HG02642 (cell line): ENCODE data around the gene UBE2R2.

Experiments used
- ATAC-seq: cut with Tn5 transposase; IDR thresholded peaks from one replicate; pipeline ENCODE4 v1.9.1; 2021; ENCODE audit warnings: mild to moderate bottlenecking; ENCODE audit not compliant: unreplicated experiment, poor library complexity

The UBE2R2 gene

DNA sequence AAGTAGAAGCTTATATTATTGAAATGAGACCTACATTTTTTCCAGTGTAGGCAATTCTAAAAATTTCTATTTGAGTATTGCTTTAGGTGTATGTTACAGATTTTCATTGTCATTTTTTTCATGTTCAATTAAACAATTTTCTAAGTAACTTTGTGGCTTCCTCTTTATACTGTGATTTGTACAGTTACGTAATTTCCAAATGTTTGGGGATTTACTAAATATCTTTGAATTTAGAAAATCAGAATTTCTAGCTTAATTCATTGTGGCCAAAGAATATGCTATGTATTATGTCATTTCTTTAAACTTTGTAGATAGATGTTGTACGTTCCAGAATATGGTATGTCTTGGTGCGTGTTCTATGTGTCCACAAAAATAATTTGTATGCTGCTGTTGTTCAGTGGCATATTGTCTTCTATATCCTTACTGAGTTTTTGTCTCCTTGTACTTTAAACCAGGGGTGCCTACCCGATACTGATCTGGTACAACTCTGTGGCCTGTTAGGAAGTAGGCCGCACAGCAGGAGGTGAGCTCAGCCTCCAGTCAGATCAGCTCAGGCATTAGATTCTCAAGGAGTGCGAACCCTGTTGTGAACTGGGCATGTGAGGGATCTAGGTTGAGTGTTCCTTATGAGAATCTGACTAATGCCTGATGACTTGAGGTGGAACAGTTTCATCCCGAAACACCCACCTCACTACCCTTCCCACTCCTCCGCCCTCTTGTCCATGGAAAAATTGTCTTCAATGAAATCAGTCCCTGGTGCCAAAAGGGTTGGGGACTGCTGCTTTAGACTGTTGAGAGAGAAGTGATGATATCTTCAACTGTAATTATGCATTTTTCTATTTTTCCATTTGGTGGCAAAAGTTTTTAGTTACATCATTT lies 63.5 kb downstream of the UBE2R2 start:
- no peak for ATAC-seq

DNA sequence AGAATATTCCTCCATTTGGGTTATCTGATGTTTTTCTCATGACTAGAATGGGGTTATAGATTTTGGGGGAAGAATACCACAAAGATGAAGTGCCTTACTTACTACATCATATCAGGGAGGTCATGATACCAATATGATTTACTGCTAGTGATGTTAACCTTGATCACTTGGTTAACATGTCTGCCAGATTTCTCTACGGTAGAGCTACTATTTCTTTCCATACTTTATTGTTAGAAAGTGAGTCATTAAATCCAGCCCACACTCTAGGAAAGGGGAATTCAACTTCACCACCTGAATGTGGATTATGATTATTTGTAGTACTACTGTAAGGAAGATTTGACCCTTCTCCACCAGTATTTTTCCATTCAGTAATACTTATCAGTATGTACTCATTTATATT lies 64.7 kb downstream of the UBE2R2 start:
- no peak for ATAC-seq

DNA sequence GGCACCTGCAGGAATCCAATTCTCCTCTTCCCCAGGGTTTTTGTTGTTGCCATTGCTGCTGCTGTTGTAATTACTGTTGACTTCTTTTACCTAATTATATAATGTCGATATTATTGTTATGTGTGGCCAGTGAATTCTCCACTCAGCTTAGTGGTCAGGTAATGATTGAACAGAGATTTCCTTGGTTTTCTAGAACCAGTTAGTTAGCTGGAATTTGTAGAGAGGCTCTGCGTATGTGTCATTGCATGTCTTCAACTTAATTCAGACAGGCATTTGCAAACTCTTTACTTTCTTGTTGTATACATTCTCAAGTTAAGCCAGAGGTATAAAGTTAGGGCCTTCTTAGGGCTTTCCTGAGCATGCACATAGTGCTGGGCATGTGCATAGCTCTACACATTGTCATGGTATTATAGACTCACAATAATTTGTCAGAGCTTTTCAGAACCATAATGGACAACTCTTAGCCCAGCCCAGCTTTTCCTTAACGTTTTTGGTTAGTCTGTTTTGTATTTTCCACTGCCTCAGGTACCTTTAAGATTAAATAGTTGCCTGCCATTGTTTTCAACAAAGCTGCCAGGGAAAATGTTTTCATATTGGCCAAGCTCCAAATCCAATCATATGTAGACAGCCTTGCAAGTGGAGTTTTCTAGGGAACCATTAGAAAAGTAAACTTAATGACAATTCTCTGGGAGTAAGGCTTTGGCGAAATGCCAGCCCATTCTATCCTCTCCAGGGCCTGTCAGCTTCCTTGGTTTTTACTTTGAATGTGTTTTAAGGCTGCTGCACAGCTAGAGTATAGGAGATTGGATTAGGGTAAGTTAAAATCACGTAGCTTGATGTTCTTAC lies 68.1 kb downstream of the UBE2R2 start:
- no peak for ATAC-seq

DNA sequence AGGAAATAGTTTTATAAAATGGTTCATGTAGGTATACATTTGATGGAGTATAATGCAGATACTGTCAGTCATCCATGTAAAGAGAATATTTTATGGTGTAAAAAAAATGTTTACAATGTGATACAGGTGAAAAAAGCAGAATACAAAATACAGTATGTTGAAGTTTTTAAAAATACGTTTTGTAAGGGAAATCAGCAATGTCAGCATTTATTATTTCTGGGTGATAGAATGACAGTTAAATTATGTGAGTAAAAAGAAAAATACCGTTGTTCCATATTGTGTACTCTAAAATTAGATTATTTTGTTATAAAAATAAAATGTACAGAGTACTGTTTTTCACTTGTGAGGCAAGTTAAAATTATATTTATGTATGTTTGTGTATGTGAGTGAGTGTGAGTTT lies 69.0 kb downstream of the UBE2R2 start:
- no peak for ATAC-seq

DNA sequence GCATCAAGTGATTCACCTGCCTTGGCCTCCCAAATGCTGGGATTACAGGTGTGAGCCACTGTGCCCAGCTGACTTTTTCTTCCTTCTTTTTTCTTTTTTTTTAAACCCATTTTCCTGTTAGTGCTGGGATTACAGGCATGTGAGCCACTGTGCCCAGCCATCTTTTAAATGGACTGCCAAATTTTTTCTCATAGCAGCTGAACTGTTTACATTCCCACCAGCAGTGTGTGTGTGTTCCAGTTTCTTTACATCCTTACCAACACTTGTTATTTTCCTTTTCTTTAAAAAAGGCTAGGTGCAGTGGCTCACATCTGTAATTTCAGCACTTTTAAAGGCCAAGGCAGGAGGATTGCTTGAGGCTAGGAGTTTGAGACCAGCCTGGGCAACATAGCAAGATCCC lies 76.9 kb downstream of the UBE2R2 start:
- ATAC-seq: no peak

DNA sequence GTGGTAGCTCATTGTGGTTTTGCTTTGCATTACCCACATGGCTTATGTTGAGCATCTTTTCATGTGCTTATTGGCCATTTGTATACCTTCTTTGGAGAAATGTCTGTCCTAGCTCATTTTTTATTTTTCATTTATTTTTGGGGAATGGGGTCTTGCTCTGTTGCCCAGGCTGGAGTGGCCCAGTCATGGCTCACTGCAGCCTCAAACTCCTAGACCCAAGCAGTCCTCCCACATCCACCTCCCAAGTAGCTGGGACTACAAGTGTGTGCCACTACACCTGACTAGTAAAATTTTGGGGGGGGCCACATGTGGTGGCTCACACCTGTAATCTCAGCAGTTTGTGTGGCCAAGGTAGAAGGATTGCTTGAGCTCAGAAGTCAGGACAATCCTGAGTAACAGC lies 77.4 kb downstream of the UBE2R2 start:
- no peak for ATAC-seq

DNA sequence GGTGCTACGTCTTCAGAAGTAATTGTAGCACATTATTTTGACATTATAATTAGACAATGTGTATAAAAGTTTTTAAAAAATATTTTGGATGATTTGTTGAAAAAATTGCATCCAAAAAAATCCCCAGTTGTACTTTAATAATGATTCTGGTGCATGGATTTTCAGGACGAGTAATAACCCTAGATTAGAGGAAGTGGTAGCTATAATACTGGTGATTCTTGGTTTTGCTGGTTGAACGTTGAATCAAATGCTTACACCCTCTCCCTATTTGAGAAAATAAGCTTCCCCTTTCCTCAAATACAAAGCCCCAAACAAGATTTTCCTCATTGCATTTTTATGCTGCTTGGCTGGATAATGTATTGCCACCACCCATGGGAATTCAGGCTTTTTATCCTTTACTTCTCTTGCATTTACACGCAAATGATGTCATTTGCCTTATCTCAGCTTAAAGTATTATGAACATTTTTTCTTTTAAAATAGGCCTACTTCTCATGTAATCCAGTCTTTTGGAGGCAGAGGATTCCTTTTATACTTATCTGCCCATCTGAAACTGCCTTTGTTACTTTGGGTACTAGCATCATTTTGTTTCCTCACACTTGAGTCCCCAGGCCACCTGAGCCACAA lies 86.3 kb downstream of the UBE2R2 start:
- ATAC-seq: no peak

DNA sequence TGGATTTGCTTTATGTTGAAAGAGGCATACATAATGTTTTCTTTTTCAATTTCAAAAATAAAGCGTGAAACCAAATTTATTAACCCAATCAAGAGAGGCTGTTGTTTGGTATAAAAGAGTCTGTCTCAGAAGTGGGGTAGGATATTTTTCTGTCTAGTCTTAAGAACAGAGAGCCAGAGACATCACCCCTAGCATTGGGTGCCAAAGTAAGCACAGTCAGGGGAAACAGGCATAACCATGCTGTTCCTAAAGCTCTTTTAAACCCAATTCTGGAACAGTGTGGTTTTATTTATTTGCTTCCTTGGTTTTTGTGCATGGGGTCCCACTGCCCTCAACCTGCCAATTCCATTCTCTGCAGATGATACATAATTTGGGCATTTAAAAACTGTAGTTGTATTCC lies 88.2 kb downstream of the UBE2R2 start:
- no peak for ATAC-seq

DNA sequence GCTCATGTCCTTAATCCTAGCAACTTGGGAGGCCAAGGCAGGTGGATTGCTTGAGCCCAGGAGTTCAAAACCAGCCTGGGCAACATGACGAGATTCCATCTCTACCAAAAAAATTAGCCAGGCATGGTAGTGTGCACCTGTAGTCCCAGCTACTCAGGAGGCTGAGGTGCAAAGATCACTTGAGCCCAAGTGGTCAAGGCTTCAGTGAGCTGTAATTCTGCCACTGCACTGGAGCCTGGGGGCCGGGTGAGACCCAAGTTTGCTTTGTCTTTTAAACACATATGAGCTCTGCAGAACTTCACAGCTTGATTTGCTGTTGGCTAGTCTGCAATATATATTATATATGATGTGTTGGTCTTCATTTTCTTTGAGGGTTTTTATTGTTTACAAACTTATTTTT lies 89.8 kb downstream of the UBE2R2 start:
- no peak for ATAC-seq

DNA sequence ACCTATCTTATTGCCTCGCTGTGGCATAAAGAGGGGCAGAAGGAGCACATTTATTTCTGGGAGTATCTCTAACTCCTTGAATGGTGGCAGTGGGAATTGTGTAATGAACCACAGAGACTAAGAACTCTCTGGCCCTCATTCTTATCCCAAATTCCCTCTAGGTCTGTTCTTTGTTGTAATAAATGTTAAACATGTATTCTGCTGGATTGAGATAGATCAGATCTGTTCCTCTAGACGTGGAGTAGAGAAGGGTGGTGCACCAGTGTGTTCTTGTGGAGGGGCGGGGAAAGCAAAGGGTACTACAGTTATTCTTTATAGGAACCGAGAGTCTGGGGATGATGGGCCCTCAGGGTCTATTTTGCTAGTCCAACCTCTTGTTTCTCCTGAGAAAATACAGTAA lies 90.4 kb downstream of the UBE2R2 start:
- no peak for ATAC-seq

DNA sequence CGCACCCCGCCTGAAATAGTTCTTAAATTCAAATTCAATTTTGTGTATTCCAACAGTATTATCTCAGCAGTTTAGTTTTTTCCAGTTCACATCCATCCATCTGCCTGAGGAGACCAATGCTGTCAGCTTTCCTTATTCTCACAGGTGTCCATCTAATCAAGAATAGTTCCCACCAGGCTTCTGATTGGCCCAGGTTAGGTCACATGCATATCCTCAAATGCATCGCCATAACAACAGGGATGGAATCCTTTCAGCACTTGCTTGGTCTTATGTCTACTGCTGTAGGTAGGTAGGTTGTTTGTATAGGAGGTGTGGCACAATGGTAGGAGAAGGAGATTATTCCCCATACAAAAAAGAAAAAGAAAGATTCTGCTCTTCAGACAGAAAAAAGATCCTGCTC lies 91.2 kb downstream of the UBE2R2 start:
- no peak for ATAC-seq

DNA sequence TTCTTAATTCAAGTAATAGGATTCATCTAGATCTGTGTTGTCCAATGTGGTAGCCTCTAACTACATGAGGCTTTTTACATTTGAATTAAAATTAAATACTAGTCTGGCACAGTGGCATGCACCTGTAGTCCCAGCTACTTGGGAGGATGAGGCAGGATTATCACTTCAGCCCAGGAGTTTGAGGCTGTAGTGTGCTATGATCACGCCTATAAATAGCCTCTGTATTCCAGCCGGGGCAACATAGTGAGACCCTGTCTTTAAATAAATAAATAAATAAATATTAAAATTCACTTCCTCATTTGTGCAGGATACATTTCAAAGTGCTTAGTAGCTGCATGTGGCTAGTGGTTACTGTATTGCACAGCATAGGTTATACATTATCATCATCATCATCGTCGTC lies 91.8 kb downstream of the UBE2R2 start:
- no peak for ATAC-seq

DNA sequence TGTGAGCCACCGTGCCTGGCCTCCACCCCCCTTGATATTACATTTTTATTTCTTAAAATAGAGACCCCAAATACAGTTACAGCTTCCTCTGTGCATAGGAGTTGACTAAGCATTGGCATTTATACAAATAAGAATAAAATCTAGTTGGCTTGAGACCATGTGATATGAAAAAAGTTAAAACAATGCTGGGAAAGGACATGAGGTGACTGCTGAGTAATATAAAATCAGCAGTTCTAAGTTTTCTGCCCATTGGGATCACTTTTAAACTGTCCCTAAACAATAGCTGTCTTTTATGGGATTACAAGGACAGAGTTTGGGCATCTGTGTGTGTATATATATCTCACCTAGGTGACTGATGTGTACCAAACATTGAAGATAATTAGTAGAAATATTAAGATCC lies 96.6 kb downstream of the UBE2R2 start:
- no peak for ATAC-seq

DNA sequence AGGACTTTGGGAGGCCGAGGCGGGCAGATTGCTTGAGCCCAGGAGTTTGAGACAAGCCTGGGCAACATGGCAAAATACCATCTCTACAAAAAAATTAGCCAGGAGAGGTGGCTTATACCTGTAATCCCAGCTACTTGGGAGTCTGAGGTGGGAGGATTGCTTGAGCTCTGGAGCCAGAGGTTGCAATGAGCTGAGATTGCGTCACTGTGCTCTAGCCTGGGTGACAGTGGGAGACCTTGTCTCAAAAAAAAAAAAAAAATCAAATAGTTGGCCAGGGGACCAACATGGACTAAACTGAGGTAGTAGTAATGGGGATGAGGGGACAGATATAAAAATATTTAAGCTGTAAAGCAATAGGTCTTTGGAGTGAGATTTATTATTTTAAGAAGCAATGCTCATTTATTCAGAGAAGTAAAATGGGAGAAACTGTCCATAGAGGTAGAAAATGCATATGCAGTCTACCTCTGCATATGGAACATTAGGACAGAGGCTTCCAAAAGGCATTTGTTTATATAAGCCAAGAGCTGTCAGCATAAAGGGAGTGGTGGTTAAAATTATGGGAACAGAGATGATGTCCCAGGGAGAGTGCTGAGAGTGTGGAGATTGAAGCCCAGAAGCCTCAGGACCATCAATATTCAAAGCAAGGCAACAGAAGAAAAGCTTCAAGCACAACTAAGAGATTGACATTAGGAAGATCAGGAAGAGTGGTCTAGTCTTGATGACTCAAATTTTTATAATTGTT lies 98.1 kb downstream of the UBE2R2 start:
- ATAC-seq: no peak

- ATAC-seq: no peak
Measured at GRCh38 chr9:33917036-33917435, 100.1 kb downstream of the UBE2R2 start.

GRCh38 chr9:33919276-33919897 lies 102.4 kb downstream of the UBE2R2 start:
- no peak for ATAC-seq

- ATAC-seq: no peak
Measured at GRCh38 chr9:33921967-33922895, 105.3 kb downstream of the UBE2R2 start.

DNA sequence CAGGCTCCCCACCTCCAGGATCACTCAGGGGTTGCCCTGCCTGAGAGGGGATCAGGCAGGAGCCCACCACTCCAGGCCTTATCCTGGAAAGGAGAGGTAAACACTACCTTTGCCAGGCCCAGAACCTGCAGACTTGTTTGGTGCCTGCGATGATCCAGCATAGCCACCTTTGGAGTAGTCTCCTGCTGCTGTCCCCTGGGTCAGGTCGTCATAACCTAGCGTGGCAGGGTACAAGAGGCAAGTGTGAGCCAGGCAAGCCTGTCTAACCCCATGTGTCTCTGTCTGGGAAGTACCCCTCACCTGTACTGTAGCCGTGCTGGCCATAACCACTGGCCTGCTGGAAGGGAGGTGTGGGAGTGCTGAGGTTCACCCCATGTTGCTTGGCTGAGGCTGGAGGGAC lies 106.1 kb downstream of the UBE2R2 start:
- ATAC-seq: no peak
